IPS-18a (cell line): ENCODE results near the gene CIP2A.

Experiments used
- H3K27ac ChIP-seq: one replicate; pipeline ENCODE4 v1.5.1; 2013; ENCODE audit warnings: low read length
- H3K27me3 ChIP-seq: one replicate; pipeline ENCODE4 v1.6.1; 2013; ENCODE audit warnings: mild to moderate bottlenecking, low read length; ENCODE audit not compliant: control insufficient read depth, insufficient read depth
- H3K36me3 ChIP-seq: one replicate; pipeline ENCODE4 v1.6.1; 2013; ENCODE audit warnings: low read depth, low read length; ENCODE audit not compliant: control insufficient read depth
- H3K4me1 ChIP-seq: one replicate; pipeline ENCODE4 v1.6.1; 2013; ENCODE audit warnings: low read depth, low read length; ENCODE audit not compliant: control insufficient read depth
- H3K4me3 ChIP-seq: one replicate; pipeline ENCODE4 v1.5.1; 2013; ENCODE audit warnings: low read length
- H3K9ac ChIP-seq: one replicate; pipeline ENCODE4 v1.6.1; 2013; ENCODE audit warnings: mild to moderate bottlenecking, low read length, moderate library complexity
- H3K9me3 ChIP-seq: one replicate; pipeline ENCODE4 v1.6.1; 2013; ENCODE audit warnings: low read depth, low read length; ENCODE audit not compliant: control insufficient read depth

The CIP2A gene

DNA sequence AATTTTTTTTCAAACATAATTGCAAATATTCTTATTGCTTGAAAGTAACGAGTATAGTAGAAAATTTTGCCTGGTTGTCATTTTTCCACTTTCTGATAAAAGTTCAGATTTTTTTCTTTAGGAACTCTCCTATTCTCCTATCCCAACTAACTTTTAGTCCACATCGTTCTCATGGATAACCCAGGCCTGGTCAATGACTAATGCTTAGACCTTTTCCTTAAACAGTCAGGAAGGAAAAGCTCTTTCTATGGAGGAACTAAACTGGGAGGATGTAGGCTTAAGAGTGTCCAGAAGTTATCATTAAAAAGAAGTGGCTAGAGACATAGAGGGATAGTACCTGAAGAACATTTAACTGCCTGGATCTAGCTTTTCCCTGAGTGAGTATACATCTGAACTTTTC, 26.7 kb downstream of the CIP2A start:
- H3K9me3 ChIP-seq, result no peaks in the 10 kb centered on the region
- H3K27me3 ChIP-seq, result no peaks in the 10 kb centered on the region
- no peak overlapping the region for H3K27ac ChIP-seq
- no peak overlapping the region for H3K9ac ChIP-seq
- no peak overlapping the region for H3K4me3 ChIP-seq
- H3K36me3 ChIP-seq, result peaks cover 71% of the 10 kb centered on the region
- no peaks in the 10 kb centered on the region for H3K4me1 ChIP-seq

DNA sequence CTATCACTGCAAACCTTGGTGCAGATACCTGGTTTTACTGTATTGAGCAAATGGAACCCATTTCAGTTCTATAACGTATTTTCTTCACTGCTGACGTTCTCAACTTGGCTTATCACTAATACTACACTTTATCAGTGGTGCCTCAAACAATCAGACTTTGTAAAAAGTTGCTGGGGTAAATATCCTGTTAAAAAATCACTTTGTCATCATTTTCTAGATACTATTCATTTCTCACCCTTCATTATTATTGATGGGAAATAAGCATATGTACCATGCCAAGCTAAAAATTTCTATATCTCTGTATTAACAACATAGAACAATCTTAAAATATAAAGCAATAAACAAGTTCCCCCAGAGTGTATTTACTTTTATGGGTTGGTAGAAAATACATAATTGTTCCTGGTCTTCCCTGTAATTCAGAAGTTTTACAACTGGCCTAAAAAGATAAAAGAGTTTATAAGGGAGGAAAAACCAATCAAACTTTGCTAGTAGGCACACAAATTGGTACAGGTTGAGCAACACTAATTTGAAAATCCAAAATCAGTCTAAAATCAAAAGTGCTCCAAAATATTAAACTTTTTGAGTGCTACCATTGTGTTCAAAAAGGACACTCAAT, 33.2 kb downstream of the CIP2A start:
- Histone ChIP-seq H3K9me3 (no peaks in the 10 kb centered on the region), H3K27me3 (no peaks in the 10 kb centered on the region), H3K4me3 (no peak overlapping the region), H3K36me3 (peaks cover 78% of the 10 kb centered on the region), H3K27ac (no peak overlapping the region), H3K9ac (no peak overlapping the region), H3K4me1 (no peaks in the 10 kb centered on the region)

DNA sequence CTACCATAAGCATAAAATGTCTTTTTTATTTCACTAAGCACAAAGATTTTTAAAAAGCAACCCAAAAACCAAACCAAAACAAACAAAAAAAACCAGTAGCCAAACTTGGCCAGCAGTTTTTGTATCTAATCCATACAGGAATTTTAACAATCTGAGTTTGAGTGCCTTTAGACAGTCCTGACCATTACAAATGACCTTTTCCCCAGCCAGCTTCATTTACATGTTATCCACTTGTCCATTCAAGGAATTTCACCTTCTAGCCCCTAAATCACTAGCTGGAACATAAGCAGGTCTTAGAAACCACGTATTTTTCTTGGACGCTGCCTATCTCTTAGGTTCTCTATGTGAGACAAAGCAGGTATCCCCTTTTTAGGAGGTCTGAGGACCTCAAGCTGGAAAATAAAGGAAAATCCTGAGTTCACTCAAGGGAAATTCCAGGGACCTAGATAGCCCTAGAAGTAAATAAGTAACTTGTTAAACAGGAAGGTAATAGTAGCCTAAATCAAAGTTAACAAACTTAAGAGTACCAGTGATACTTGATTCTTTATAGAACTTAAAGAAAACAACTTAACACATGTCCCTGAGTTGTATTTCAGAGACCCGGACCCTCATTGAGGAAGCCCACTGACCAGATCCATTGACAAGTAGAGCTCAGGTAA, 34.2 kb downstream of the CIP2A start:
- Histone ChIP-seq H3K4me1 (no peaks in the 10 kb centered on the region), H3K9me3 (no peaks in the 10 kb centered on the region), H3K9ac (no peak overlapping the region), H3K36me3 (peaks cover 72% of the 10 kb centered on the region), H3K4me3 (no peak overlapping the region), H3K27ac (no peak overlapping the region), H3K27me3 (no peaks in the 10 kb centered on the region)

DNA sequence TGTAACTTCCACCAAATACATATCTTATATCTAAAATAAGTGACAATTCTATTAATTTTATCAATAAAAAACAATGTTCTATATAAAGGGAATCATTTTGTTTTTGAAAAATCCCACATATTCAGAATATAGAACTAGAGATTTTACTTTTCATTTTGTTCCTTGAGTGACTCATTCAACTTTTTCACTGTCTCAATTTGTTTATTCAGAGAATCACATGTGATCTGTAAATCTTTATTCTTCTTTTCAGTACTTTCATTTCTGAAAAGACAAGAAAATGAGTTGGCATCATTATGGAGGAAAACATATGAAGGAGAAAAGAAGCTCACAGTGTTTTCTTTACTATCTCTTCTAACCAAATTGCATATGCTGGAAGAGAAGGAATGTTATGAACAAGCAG, 35.0 kb downstream of the CIP2A start:
- no peaks in the 10 kb centered on the region for H3K4me1 ChIP-seq
- H3K27ac ChIP-seq, result no peak overlapping the region
- no peaks in the 10 kb centered on the region for H3K9me3 ChIP-seq
- no peak overlapping the region for H3K9ac ChIP-seq
- H3K36me3 ChIP-seq, result peaks cover 66% of the 10 kb centered on the region
- H3K27me3 ChIP-seq, result no peaks in the 10 kb centered on the region
- H3K4me3 ChIP-seq, result no peak overlapping the region

DNA sequence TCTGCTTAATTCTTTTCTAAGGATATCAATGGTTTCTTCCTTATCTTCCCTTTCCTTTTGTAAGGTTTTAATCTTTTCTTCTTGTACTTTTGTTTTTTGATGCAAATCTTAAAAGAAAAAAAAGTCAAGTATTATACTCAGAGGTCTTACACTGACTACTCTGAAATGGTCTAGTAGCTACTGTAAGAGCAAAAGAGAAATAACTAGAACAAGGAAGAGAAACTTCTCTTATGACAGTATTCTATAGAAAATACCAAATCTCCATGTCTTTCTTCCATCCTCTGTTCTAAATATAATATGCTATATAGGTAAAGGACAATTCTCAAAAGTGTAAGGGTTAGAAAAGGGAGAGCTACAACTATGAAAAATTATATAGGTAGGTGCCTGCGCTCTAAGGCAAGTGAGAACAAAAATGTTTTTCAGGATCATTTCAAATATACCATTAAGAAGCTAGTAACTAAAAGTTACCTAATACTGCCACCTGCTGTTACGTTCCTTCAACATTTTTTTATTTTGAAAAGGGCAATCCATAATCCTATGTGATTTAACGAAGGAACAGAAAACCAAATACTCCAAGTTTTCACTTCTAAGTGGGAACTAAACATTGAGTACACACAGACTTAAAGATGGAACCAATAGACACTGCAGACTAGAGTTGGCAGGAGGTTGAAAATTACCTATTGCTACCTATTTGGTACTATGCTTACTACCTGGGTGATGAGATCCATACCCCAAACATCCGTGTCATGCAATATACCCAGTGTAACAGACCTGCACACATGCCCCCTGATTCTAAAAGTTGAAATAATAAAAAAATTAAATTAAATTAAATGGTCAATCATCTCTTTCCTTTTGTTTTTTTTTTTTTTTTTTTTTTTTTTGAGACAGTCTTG, 36.7 kb downstream of the CIP2A start:
- Histone ChIP-seq H3K9me3 (no peaks in the 10 kb centered on the region), H3K27ac (no peak overlapping the region), H3K4me1 (no peaks in the 10 kb centered on the region), H3K27me3 (no peaks in the 10 kb centered on the region), H3K9ac (no peak overlapping the region), H3K4me3 (no peak overlapping the region), H3K36me3 (peaks cover 60% of the 10 kb centered on the region)

DNA sequence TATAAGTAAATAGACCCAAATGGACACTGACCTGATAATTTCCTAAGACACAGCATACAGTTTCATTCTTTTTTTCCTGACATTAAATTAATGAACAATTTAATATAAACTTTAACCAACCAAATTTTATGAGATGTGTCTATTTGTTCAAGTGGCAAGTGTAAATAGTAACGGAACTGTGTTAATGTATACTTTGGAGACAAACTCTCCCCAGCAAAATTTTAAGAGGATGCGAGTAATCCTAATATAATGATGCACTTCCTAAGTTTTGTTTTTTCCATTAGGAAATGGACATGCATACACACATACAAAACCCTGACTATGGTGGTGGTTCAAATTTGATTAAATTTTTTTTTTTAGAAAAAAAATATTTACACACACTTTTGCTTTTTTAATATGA, 40.4 kb downstream of the CIP2A start:
- Histone ChIP-seq H3K36me3 (peaks cover 53% of the 10 kb centered on the region), H3K27me3 (no peaks in the 10 kb centered on the region), H3K27ac (no peak overlapping the region), H3K4me1 (no peaks in the 10 kb centered on the region), H3K9ac (no peak overlapping the region), H3K4me3 (no peak overlapping the region), H3K9me3 (no peaks in the 10 kb centered on the region)

DNA sequence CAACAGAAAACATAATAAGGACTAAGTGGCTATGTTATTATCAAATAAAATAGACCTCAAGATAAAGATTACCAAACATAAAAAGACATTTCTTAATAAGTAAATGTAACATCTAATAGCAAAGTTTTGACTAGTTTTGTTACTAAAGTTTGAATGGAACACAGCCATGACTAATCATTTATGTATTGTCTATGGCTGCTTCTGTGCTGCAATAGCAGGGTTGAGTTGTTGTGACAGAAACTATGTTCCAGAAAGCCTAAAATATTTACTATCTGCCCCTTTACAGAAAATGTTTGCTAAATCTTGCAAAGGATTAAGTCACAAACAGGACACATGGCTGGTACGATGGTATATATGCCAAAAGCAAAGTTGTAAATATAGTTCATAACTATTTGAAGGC, 40.9 kb downstream of the CIP2A start:
- H3K36me3 ChIP-seq, result peaks cover 58% of the 10 kb centered on the region
- H3K4me3 ChIP-seq, result no peak overlapping the region
- no peaks in the 10 kb centered on the region for H3K4me1 ChIP-seq
- H3K27me3 ChIP-seq, result no peaks in the 10 kb centered on the region
- no peak overlapping the region for H3K27ac ChIP-seq
- H3K9ac ChIP-seq, result no peak overlapping the region
- H3K9me3 ChIP-seq, result no peaks in the 10 kb centered on the region

DNA sequence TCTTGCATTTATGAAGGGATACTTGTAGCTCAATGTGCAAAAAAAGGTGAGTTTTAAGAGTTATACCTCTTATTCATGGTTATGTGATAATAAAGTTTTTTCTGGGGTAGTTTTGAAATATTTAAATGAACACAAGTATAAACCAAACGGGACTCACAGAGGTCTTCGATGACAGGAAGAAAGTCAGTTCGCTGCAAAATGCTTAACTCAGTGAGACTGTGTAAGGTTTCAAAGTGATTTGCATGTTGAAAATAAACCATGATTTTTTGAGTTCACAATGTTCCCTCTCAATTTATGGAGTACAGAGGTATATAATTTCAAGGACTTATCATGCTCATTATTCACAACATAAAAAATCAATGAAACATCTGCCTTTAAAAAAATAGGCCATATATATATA, 42.5 kb downstream of the CIP2A start:
- H3K4me3 ChIP-seq, result no peak overlapping the region
- no peaks in the 10 kb centered on the region for H3K9me3 ChIP-seq
- H3K9ac ChIP-seq, result no peak overlapping the region
- H3K27me3 ChIP-seq, result no peaks in the 10 kb centered on the region
- peaks cover 50% of the 10 kb centered on the region for H3K36me3 ChIP-seq
- H3K4me1 ChIP-seq, result no peaks in the 10 kb centered on the region
- H3K27ac ChIP-seq, result no peak overlapping the region

DNA sequence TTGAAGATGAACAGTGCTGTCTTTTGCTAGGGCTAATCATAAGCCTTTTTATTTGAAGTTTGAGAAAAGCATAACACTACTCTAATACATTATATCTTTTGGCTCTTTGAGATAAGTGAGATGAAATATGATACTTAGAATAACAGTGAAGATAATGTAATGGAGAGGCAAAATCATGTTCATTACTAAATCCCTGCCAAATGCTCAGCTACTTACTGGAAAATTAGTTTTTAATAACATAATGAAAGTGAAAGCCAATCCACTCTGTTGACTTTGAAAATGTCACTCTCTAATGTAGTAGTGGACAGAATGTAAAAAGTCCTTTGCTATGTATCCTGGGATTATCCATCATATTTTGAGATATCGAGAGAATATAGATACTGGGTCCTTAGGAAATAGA, 43.0 kb downstream of the CIP2A start:
- Histone ChIP-seq H3K9ac (no peak overlapping the region), H3K27me3 (no peaks in the 10 kb centered on the region), H3K4me1 (no peaks in the 10 kb centered on the region), H3K9me3 (no peaks in the 10 kb centered on the region), H3K27ac (no peak overlapping the region), H3K4me3 (no peak overlapping the region), H3K36me3 (peaks cover 50% of the 10 kb centered on the region)

DNA sequence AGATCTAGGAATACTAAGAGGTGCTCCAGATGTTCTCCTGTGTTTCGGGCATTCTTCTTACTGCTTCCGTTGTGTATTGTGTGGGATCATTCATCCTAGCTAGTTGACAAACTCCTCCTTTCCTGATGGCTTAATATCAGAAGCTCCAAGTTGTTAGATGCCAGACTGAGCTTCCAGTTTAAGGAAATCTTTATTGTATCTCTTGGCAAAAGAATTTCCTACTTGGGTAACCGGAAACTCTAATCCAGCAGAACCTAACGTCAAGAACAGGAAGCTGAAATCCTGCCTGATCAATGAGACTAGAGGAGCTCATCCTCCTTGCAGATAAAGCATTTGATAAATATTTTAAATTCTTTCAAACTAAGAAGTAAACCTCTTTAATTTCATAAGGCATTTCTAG, 51.2 kb downstream of the CIP2A start:
- Histone ChIP-seq H3K27me3 (no peaks in the 10 kb centered on the region), H3K9ac (no peak overlapping the region), H3K27ac (no peak overlapping the region), H3K36me3 (peaks cover 3% of the 10 kb centered on the region), H3K4me3 (no peak overlapping the region), H3K4me1 (peaks cover 8% of the 10 kb centered on the region), H3K9me3 (no peaks in the 10 kb centered on the region)

DNA sequence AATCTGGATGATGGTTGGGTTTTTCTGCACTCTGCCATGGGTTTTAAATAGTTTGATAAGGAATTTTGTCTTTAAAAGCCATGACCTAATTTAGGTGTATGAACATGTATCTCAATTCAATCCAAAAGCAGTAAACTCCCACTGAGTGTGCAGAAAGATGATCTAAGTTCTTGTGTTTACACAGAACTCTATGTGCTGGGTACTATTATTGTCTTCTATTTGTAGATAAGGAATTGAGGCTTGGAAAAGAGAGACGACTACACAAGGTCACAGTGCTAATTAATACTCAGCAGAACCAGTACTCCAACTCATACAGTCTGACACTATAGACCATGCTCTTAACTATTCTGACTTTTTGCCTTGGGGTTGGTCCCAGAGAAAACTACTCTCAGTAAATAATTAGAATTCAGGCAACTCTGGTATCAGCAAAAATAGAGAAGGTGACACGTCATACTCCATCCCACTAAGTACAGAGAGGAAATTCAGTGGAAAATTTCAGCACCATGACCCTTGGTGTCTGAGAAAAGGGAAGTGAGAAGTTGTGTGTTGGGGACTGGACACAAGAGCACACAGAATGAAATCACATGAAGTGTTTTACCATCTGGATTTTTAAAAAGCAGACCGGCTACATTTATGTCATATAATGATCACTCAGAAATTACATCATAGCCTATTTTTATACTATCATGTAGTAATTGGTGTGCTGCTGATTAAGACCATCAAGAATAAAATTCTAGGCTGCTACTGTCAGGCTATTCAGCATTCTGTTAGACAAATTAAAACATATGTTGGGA, 60.6 kb downstream of the CIP2A start:
- no peaks in the 10 kb centered on the region for H3K9me3 ChIP-seq
- H3K4me1 ChIP-seq, result peaks cover 5% of the 10 kb centered on the region
- H3K9ac ChIP-seq, result no peak overlapping the region
- H3K27ac ChIP-seq, result no peak overlapping the region
- H3K4me3 ChIP-seq, result no peak overlapping the region
- H3K27me3 ChIP-seq, result no peaks in the 10 kb centered on the region
- no peaks in the 10 kb centered on the region for H3K36me3 ChIP-seq
